HL-60/S4 treated with phorbol 12-myristate 13-acetate at 8.2 ng/mL for 4 days and 3 days (cell line): ENCODE measurements around the gene NTMT1.

Experiments
- in situ Hi-C: fragments of 300-500 bp; cut with MboI; formaldehyde crosslinking; loops from 2 replicates; pipeline ENCODE4 v1.15.0; 2022; ENCODE audit warnings: low sequenced_read_pairs

NTMT1 gene

DNA sequence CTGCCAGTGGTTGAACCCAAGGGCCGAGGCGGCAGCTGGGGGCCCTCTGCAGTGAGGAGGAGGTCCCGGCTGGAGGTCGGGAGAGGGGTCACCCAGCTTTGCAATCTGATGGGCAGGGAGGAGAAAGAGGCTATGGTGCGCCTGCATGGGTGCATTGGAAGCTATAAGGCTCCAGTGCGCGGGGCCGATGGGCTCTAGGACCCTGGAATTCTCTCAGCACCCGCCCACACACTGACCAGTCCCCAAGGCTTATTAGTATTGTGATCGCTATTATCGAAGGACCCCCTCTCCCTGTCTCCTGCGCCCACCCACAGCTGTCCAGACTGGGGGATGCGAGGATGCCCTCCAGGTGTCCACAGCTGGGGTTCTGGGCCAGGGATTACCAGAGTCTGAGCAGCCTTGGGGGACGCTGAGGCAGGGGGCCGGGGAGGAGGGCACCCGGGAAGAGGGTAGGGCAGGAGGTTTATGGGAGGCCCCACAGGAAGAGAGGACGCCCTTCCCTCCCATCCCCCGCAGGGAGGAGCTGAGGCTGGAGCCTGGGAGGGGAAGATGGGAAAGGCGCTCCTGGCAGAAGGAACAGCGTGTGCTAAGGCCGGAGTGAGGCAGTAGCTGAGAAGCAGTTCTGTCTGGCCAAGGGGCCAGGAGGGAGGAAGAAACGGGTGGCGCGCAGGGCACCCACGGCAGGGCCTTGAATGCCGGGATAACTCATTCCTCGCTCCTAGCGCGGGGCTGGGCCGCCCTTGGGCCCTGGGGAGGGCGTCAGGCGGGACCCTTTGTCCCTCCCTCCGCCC is 29.2 kb upstream of the NTMT1 start:
- in situ Hi-C loops, result no loop called here

DNA sequence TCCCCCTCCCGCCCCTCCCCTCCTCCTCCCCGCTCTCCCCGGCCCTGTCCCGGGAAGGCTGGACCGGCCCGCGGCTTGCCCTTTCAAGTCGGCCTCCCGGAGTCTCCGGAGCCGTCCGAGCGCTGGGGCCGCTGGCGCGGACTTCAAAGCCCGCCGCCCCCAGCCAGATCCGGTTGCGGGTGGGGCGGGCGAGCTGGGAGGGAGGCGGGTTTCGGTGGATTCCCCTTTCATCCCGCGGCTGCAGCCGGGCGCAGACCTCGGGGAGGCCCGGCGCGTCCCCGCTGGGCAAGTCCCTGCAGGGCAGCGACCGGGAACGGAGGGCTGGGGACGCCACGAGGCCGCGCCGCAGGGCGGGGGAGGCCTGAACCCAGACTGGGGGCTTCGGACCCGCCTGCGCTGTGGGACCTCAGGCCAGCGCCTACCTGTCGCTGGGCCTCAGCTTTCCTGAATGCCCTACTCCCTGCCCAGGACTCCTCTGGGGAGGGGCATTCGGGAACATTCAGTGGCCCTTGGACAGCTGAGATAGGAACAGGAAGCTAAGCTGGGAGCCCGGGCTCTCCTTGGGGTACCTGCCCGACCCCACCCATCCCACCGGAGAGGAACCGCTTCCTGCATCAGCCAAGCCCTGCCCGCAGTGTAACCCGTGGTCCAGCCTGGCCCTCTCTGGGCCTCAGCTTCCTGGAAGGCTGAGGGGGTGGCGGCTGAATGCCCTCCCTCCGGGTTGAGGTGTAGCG is 28.4 kb upstream of the NTMT1 start:
- in situ Hi-C loops, result no loop called here

DNA sequence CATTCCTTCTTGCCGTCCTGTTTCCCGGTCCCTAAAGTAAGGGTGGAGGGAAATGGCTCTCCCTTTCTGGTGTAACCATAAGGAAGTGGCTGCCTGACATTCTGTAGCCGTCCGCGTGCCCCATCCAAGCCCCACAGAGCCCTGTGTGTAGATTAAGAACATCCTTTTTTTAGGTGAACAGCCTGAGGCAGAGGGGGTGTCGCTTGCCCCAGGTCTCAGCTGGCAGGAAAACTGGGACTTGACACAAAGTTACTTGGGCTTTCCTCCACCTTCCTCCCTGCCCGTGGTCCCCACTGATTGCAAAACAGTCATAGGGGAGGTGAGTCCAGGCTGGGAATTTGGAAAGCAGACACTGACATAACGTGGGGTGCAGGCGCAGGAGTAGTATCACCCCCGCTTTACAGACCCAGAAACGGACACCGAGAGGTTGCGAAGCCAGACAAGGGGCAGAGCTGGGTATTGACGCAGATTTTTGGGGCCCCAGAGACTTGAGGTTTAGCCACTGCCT is 27.8 kb upstream of the NTMT1 start:
- in situ Hi-C loops, result no loop called here

DNA sequence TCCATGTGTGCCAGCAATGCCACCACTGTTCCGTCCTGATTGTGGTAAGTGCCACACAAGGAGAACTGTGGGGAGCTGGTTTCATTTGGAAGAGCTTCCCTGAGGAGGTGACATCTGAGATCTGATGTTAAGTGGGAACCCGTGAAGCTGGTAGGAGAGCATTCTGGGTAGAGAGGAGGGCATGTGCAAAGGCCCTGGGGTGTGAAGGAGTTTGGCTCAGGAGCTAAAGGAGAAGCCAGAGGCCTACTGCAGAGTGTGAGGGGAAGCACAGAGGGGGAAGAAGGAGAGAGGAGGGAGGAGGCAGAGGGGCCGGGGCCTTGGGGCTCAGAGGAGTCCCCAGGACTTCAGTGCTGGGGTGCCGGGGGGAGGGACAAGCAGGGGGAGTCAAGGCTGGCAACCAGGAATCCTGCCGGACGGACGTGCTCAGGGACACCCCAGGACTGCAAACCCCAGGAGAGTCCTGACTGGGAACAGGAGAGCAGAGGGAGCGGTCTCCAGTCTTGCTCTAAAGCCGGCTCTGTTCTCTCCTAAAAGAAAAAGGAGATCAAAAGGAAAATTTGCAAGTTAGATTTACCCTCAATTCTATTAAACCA is 24.8 kb upstream of the NTMT1 start:
- in situ Hi-C loops, result no loop called here

DNA sequence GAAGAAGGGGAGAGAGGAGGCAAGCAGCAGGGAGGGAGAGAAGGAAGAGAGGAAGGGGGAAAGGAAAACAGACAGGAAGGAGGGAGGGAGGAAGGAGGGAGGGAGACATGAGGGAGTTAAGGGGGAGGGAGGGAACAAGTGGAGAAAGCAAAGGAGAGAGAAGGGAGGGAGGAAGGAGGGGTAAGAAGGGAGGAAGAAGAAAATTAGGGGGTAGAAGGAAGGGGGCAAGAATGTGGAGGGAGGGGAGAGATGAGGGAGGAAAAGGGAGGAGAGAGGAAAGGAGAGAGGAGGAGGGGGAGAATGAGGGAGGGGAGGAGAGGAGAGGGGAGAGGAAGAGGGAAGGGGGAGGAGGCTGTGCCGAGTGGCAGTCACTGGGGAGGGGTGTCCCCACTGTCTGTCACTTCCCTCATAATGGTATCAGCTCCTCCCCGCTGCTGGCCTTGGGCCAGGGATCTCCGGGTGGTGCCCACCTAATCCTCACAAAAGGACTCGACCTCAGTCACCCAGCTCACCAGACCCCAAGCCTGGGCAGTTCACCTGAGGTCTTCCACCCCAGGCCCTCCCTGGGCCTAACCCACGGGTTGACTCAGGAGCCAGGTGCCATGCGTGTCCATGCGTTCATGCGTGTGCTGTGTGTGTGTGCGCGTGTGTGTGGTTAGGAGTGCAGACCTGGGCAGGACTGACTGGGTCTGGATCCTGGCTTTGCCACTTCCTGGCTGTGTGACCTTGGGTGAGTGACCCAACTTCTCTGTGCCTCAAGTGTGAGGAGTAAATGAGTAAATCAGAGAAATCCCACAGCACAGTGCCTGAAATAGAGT is 23.2 kb upstream of the NTMT1 start:
- in situ Hi-C loops, result no loop called here

DNA sequence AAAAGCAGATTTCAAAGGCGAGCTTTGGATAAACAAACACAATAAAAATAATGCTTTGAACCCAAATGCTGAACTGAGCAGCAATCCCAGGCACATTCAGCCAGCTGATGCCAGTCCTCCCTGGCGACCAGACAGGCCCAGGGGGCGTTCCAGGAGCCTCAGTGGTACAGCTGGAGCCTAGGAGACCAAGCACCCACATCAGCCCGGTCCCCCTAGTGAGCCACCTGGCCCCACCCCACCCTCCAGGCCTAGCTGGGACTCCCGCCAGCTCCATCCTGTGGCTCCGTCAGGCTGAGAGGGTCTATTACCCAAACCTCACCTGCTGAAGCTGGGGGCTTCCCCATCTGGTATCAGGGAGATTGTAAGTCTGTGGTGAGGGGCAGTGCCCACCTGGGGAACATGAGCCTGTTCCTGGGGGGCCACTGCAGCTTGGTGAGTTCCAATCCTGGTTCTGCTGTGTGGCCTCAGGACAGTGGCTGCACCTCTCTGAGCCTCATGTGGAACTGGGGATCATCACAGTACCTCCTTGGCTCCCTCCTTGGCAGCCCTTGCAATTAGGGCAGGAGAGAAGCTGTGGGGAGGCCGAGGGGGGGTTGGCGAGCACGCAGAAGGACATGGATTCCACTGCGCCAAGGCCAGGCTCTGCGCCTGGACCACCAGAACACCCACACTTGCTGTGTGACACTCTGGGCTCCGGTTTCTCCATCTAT is 21.8 kb upstream of the NTMT1 start:
- in situ Hi-C loops, result no loop called here

DNA sequence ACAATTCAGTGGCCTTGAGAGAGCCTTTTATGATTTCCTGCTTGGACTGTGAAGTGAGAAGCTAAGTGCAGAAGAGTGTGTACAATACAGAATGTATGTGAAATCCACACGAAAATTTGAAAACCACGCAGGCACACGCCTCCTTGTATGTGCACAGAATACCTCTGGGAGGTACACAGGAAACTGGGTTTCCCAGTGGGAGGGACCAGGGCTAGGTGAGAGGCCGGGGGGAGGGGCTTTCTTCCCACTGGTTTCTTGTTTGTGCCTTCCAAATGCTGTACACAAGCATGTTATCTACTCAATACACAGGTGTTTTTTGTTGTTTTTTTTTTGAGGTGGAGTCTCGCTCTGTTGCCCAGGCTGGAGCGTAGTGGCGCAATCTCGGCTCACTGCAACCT is 21.2 kb upstream of the NTMT1 start:
- in situ Hi-C loops, result no loop called here

DNA sequence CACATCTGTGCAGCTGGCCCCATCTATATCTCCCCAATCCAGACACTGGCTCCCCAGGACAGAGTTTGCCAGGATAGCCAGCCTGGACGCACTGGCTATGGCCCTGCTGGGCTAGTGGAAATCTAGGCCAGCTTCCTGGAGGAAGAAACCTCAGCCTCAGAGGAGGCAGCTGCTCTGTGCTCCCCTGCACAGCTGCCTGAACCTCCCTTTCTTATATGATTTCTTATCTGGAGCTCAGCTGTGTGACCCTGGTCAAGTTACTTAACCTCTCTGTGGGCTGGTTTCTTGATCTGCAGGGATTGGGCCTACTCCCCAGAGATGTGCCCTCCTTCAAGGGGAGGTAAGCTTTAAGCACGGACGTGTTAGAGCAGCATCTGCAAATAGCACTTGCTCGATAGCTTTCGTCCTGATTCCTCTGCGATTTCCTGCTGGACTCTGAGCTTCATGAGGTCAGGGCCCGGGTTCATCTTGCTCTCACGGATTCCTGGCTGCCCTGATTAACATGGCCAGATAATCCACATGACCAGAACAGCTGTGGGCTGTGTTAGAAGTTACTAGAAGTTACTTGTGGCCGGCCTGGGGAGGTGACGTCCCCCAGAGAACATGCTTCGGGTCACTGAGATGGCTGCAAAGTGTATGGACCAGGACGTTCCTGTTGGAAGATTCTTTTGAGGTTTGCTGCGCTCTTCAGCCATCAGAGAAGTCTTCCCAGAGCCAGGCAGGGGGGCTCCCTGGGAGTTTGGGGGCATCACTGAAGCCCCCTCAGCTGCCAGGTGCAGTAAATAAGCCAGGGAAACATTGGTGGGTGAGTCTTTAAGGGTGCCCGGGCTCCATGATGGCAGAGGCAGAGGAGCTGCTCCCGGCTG is 19.6 kb upstream of the NTMT1 start:
- in situ Hi-C loops, result no loop called here

DNA sequence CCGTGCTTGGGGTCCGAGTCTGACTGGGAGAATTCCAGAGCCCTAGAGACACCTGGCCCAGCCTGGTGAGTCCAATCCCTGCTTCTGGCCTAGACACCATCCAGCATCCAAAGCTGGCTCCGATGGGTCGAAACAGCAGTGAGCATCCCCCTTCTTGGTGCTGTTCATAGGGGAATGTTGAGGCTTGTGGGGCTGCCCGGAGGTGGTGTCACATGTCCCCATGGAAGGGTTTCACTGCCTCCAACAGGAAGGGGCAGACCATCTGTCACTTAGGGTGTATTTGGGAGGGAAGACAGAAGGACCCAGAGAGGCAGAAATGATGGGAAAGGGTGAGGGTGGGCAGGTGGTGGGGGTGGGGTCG is 19.0 kb upstream of the NTMT1 start:
- in situ Hi-C loops, result no loop called here

DNA sequence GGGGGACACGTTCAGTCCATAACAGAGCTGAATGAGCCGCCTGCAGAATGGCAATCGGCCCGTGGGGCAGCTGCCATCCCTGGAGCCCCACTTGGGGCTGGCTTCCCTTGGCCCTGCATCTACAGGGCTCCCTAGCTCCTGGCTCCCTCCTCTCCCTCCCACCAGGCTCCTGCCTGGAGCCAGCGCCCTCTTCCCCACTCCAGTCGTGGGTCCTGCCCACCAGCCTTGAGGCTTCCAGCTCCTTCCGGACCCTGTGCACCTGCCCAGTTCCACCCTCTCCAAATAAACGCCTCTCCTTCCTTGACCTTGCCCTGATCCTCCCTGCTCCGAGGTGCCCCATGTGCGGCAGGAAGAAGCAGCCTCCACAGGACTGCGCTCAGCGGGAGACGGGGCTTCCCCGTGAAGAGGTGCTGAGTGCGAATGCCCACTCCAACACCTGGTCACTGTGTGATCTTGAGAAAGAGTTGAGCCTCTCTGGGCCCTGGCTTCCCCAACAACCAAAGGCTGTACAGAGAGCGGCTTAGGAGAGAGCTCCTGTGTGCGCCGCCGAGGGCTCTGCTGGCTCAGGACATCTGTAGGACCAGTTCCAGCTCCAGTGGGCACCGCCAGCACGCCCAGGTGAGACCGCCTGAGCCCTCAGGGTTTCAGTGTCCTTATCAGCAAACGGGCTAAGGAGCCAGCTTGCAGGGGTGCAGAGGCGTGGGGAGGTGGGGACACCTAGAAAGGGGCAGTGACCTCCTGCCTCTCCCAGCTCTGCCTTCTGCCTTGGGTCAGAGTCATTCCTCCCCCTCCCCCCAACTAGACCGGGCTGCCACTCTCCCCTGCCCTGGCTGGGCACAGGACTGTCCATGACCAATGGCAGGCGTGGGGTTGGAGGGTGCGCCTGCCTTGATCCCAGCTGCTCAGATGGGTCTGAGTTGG is 17.1 kb upstream of the NTMT1 start:
- in situ Hi-C loops, result no loop called here

DNA sequence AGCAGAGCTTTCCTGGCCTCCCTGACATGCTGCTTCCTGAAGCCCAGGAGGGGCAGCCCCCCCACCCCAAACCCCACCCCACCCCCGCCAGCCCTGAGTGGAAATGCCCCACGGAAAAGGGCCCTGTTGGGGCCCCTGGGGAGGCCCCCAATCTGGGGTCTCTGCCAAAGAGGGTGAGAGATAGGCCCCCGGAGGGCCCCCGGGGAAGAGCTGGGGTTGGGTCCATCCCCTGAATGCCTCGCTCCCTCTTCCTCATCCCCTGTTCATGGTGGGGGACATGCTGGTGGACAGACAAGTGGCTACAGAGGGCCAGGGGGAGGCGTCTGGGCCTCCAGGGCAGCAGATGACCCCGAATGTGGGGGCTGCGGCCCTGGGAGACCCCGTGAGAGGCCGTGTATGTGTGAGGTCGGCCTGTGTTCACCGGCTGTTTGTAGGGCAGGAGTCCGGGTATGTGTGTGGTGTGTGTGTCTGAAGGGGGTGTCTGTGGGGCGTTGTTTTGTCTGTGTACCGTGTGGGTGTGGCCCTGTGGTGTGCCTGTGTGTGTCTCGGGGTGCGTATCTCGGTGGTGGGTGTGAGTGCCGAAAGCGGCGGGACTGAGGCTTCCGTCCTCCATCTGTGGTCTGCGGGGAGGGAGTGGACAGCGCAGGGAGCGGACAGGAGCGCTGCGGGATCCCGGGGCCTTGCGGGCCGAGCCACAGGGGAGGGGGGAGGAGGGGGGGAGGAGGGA is 16.3 kb upstream of the NTMT1 start:
- in situ Hi-C loops, result loop anchor here (5.0 kb wide), 1 partner anchor 472 kb away; no protein-coding TSS in a partner anchor

DNA sequence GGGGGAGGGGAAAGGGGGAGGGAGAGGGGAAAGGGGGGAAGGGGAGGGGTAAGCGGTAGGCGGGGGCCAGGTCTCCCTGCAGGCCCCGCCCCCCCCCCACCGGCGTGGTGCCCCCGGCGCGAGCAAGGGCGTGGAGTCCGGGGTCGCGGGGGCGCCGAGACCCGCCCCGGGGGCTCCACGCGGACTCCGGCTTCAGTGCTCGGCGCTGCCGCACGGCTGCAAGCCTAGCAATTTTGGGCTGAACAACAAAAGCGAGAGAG is 15.8 kb upstream of the NTMT1 start:
- in situ Hi-C loops, result loop anchor here (5.0 kb wide), 1 partner anchor 473 kb away; no protein-coding TSS in a partner anchor

DNA sequence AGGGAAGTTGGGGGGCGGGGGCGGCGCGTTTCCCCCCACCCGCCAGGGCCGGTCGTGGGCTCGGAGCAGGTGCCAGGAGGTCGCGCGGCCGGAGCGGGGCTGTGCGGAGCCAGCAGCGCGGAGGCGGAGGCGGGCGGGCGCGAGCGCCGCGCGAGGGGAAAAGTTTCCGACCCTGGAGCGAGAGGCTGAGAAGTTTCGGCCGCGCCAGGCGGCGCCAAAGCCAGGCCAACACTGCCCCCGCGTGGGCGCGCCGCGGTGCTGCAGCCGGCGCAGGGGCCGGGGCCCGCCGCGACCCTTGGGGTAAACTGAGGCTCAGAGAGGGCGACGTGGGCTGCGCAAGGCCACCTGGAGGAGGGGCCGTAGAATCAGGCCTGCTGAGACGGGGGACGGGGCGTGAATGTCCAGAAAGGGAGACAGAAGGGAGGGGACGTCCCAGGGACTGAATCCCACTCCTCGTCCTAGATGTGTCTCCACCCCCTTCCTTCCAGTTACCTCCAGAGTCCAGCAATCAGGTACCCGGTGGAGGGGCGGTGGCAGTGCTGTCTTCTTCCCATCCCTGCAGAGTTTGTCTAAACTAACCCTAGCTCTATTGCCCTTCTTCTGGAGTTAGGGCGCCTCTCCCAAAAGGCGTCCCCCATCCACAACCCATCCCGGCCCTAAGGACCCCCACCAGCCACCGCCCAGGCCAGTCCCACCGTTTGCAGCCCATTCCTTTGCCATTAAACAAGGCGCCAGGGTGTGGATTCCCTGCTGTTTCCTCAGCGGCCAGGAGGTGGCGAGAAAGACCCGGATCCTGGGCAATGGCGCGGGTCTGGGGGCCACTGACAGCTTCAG is 15.3 kb upstream of the NTMT1 start:
- in situ Hi-C loops, result loop anchor here (5.0 kb wide), 1 partner anchor 473 kb away; no protein-coding TSS in a partner anchor

DNA sequence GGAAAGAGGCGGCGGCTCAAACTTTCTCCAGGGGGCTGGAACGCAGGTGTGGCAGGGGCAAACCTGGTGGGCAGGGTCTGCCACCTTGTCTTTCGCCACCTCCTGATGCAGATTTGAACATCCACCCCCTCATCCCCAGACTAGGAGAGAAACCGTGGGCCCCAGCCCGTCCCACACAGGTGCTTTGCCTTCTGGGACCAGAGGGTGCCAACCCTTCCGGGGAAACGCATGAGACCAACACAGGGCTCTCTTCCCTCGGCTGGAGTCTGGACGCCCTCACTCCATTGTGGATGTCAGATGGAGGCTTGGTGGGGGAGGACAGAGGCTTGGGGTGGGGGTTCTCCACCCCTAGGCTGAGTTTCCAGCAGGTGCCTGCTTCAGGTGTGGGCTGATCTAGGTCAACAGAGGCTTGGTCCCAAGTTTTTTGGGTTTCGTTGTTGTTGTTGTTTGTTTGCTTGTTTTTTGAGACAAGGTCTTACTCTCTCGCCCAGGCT is 14.6 kb upstream of the NTMT1 start:
- in situ Hi-C loops, result loop anchor here (5.0 kb wide), 1 partner anchor 474 kb away; no protein-coding TSS in a partner anchor

DNA sequence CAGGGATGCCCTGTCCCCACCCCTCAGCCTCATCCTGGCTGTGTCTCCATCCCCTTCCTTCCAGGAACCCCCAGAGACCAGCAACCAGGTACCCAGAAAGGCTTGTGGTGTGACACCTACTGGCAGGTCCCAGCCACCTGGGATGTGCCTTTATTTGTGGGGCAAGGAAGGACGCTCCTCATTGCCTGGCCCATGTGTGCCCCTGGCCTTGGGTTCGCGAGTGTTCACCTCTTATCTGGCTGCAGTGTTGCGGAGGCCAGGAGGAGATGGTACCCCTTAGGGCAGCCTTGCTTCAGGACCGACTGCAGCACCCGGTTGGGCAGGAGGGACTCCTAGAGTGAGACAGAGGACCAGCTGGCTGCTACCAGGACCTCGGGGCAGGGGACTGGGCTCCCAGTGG is 13.8 kb upstream of the NTMT1 start:
- in situ Hi-C loops, result loop anchor here (5.0 kb wide), 1 partner anchor 475 kb away; no protein-coding TSS in a partner anchor

DNA sequence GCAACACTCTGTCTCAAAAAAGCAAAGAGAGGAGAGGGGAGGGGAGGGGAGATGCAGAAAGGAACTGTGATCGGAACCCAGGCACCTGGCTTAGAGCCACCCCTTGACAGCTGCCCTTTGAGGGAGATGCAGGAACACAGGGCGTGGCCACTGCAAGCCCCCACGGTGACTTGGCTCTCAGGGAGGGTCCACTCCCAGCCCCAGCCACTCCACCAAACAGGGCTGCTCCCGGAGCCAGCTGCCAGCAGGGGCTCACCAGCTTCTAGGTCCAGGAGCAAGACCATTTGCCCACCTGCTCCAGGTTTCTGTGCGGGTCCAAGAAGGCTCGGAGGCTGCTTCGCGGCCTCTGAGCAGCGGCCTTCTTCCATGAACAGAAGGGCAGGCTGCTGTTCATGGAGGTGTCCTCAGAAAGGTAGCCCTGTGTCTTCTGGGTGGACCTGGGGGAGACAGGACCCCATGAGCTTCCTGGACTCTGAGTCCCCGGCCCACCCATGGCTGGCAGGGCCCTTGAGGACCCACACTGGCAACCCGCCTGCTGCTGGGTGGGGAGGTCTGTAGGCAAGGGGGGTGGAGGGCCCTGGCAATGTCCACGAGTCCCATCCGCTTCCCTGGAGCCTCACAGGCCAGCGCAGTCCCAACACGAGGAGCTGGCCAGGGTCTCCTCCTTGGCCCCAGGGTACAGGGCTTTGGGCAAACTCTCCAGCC is 13.0 kb upstream of the NTMT1 start:
- in situ Hi-C loops, result loop anchor here (5.0 kb wide), 1 partner anchor 476 kb away; no protein-coding TSS in a partner anchor
